ENCODE data around the gene RPP40. TPM values are rescaled to one million over a fixed set of nuclear protein-coding genes. Genes with fewer than 3 reads are reported as not detected.
A peak's percentile ranks its signal among the peaks of the same experiment; 100 is the strongest.

The RPP40 gene
- polyA plus RNA-seq, 3 donors, result 1.7 to 11.1 (median 7.4) TPM

DNA sequence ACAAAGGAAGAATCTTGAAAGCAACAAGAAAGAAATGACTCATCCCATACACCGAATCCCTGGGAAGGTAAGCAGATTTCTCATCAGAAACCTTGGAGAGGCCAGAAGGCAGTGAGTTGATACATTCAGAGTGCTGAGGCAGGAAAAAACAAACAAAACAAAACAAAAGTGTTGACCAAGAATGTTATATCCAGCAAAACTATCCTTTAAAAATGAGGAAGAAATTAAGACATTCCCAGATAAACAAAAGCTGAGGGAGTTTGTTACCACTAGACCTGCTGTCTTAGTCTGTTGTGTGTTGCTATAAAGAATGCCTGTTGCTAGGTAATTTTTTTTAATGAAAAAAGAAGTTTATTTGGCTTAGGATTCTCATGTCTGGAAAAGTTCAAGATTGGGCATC is 47.6 kb upstream of the RPP40 start:
- Mint-ChIP-seq H3K36me3 (peaks cover 5 to 7% of the 10 kb centered on the region in 2 donors), H3K27ac (no peak overlapping the region), H3K9me3 (peaks cover 14 to 41% (median 31%) of the 10 kb centered on the region in 7 donors), H3K4me3 (no peak overlapping the region), H3K4me1 (peaks cover 21% of the 10 kb centered on the region), H3K27me3 (ENCODE audit: low read depth in 3 of 3) (no peaks in the 10 kb centered on the region)
- Histone ChIP-seq H3K4me3 (replicated peaks in 1 of 3; ENCODE audit: low read depth in 2 of 3, low read length in 3 of 3) (no peak overlapping the region), H3K4me1 (ENCODE audit: control insufficient read depth in 1 of 2, insufficient read depth in 2 of 2, low read length in 2 of 2) (peaks cover 9 to 12% of the 10 kb centered on the region in 2 donors), H4K20me1 (ENCODE audit: insufficient read depth, low read length) (no peaks in the 10 kb centered on the region), H3K36me3 (replicated peaks in 1 of 2; ENCODE audit: control insufficient read depth in 1 of 2, insufficient read depth in 2 of 2, low read length in 2 of 2) (no peaks in the 10 kb centered on the region), H3K27ac (ENCODE audit: low read depth in 1 of 2, low read length in 2 of 2) (no peak overlapping the region), H3K9me3 (replicated peaks in 1 of 2; ENCODE audit: control insufficient read depth in 1 of 2, insufficient read depth in 1 of 2, low read length in 2 of 2) (peaks cover 16 to 23% of the 10 kb centered on the region in 2 donors), H3K4me2 (replicated peaks; ENCODE audit: extremely low read depth, low read length, poor library complexity, severe bottlenecking) (no peak overlapping the region), H3K79me2 (ENCODE audit: insufficient read depth, low read length) (no peaks in the 10 kb centered on the region), H2AFZ (ENCODE audit: insufficient read depth, low read depth, low read length, poor library complexity, severe bottlenecking) (no peak overlapping the region), H3K27me3 (ENCODE audit: control insufficient read depth in 2 of 2, insufficient read depth in 2 of 2, low read length in 2 of 2) (no peaks in the 10 kb centered on the region), H3K9ac (ENCODE audit: insufficient read depth, low read length, poor library complexity, severe bottlenecking) (no peak overlapping the region)
- no CpG with 5 or more reads among the region's 1 CpG for WGBS (ENCODE audit: insufficient coverage)
- intact Hi-C loops (cut with micrococcal nuclease), result no loop called here
- DNase-seq, result no peak
- TF ChIP-seq, protein P1, sequence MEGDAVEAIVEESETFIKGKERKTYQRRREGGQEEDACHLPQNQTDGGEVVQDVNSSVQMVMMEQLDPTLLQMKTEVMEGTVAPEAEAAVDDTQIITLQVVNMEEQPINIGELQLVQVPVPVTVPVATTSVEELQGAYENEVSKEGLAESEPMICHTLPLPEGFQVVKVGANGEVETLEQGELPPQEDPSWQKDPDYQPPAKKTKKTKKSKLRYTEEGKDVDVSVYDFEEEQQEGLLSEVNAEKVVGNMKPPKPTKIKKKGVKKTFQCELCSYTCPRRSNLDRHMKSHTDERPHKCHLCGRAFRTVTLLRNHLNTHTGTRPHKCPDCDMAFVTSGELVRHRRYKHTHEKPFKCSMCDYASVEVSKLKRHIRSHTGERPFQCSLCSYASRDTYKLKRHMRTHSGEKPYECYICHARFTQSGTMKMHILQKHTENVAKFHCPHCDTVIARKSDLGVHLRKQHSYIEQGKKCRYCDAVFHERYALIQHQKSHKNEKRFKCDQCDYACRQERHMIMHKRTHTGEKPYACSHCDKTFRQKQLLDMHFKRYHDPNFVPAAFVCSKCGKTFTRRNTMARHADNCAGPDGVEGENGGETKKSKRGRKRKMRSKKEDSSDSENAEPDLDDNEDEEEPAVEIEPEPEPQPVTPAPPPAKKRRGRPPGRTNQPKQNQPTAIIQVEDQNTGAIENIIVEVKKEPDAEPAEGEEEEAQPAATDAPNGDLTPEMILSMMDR (IDR thresholded peaks at IDR 0.05), result no peak

DNA sequence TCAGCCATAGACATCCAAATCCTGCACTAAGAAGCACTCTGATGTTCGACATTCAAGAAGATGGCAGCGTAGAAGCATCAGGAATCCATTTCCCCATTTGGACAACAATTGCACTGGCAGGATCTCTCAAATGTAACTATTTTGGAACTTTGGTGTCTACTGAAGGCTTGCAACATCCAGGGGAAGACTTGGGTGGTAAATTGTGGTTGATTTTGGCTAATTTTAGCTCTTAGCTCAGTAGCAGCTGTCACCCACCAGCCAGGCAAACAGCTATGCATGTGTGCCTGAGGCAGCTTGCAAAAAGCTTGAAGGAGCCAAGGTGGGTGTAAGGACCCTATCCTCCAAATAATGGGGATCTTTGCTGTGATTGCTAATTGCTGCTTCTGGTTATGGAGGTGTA is 46.2 kb upstream of the RPP40 start:
- Histone ChIP-seq H3K4me2 (replicated peaks; ENCODE audit: extremely low read depth, low read length, poor library complexity, severe bottlenecking) (no peak overlapping the region), H4K20me1 (ENCODE audit: insufficient read depth, low read length) (no peaks in the 10 kb centered on the region), H3K9ac (ENCODE audit: insufficient read depth, low read length, poor library complexity, severe bottlenecking) (no peak overlapping the region), H3K36me3 (replicated peaks in 1 of 2; ENCODE audit: control insufficient read depth in 1 of 2, insufficient read depth in 2 of 2, low read length in 2 of 2) (no peaks in the 10 kb centered on the region), H3K9me3 (replicated peaks in 1 of 2; ENCODE audit: control insufficient read depth in 1 of 2, insufficient read depth in 1 of 2, low read length in 2 of 2) (peaks cover 16 to 23% of the 10 kb centered on the region in 2 donors), H3K79me2 (ENCODE audit: insufficient read depth, low read length) (no peaks in the 10 kb centered on the region), H3K4me3 (replicated peaks in 1 of 3; ENCODE audit: low read depth in 2 of 3, low read length in 3 of 3) (no peak overlapping the region), H3K4me1 (ENCODE audit: control insufficient read depth in 1 of 2, insufficient read depth in 2 of 2, low read length in 2 of 2) (peaks cover 9 to 12% of the 10 kb centered on the region in 2 donors), H3K27me3 (ENCODE audit: control insufficient read depth in 2 of 2, insufficient read depth in 2 of 2, low read length in 2 of 2) (no peaks in the 10 kb centered on the region), H3K27ac (ENCODE audit: low read depth in 1 of 2, low read length in 2 of 2) (no peak overlapping the region), H2AFZ (ENCODE audit: insufficient read depth, low read depth, low read length, poor library complexity, severe bottlenecking) (peak overlapping the region; percentile 31)
- no peak overlapping the region for H3K27ac Mint-ChIP-seq
- no peaks in the 10 kb centered on the region for H3K27me3 Mint-ChIP-seq (ENCODE audit: low read depth in 3 of 3)
- peaks cover 21% of the 10 kb centered on the region for H3K4me1 Mint-ChIP-seq
- no peak for DNase-seq
- TF ChIP-seq, protein P1 (IDR thresholded peaks at IDR 0.05), result no peak
- H3K36me3 Mint-ChIP-seq, result peaks cover 5 to 7% of the 10 kb centered on the region in 2 donors
- peaks cover 14 to 41% (median 31%) of the 10 kb centered on the region in 7 donors for H3K9me3 Mint-ChIP-seq
- no peak overlapping the region for H3K4me3 Mint-ChIP-seq
- intact Hi-C loops (cut with micrococcal nuclease), result no loop called here
- WGBS (ENCODE audit: insufficient coverage), result 0% methylated on average over 1 of the region's 2 CpGs
